ENCODE data around the gene PLIN4. TPM values are rescaled to one million over a fixed set of nuclear protein-coding genes. Genes with fewer than 3 reads are reported as not detected.
A peak's percentile ranks its signal among the peaks of the same experiment; 100 is the strongest.

PLIN4 gene
- total and polyA plus RNA-seq, 9 of the 15 experiments (the other 6 are each of a cell fraction or from before 2014, with no cell fraction given), result 0.04 to 0.16 (median 0.07) TPM; not detected in 3

DNA sequence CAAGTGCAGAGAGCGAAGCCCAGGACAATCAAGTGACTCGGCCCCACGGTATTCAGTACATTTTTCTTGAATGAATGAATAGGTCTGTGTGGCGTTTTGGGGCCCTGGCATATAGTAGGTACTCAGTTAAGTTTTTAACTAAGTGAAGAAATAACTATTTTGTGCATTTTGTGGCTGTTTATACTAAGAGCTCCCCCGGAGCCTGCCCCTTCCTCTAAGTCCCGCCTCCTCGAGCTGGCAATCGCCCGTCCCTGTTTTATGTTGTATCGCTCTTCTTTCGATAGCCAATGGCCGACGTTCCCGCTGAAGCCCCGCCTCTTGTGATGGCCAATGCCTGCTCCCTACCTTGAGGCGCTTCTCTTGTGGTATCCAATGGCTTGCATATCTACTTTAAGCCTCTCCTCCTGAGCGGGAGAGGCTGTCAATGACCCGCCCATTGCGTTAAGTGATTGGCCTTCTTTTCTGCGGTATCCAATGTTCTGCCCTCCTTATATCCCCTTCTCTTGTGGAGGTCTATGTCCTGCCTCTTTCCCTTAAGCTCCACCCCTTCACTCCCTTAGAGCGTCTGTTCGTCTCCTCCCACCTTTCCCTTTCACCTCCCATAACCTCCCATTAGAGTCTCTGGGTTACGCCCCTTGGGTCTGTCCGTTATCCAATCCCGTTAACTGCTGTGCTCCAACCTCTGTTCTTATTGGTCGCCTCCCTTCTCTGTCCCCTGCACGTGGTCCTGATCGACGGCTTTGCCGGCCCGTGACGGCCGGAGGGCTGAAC is 46.7 kb downstream of the PLIN4 start (continued):
- TF ChIP-seq ZMIZ1 (IDR thresholded peaks at IDR 0.05; ENCODE audit: low read depth in 2 of 2, low read length in 2 of 2), result no peak
- peak; percentile 61; the same call in 1 of the 2 replicates for TF ChIP-seq PML (IDR thresholded peaks at IDR 0.05; ENCODE audit: low read length)
- TF ChIP-seq SAFB2 (IDR thresholded peaks at IDR 0.05; ENCODE audit: borderline replicate concordance, low read depth, low read length, severe bottlenecking), result no peak
- no peak for TF ChIP-seq MCM3 (IDR thresholded peaks at IDR 0.05)
- no peak for TF ChIP-seq MAFK (IDR thresholded peaks at IDR 0.05; ENCODE audit: low read length)
- peak; percentile 77 for TF ChIP-seq RBM25 (IDR thresholded peaks at IDR 0.05; ENCODE audit: low read depth, low read length, severe bottlenecking)
- no peak for TF ChIP-seq TAF15 (IDR thresholded peaks at IDR 0.05; ENCODE audit: low read depth, low read length)
- no peak; the same call in none of the 2 replicates for TF ChIP-seq NFRKB (IDR thresholded peaks at IDR 0.05; ENCODE audit: low read depth)
- no peak for TF ChIP-seq ZNF584 (CRISPR knock-in tag; IDR thresholded peaks at IDR 0.05; ENCODE audit: low read depth)
- TF ChIP-seq, protein P1, sequence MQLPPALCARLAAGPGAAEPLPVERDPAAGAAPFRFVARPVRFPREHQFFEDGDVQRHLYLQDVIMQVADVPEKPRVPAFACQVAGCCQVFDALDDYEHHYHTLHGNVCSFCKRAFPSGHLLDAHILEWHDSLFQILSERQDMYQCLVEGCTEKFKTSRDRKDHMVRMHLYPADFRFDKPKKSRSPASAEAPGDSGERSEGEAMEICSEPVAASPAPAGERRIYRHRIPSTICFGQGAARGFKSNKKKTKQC (CRISPR knock-in tag; IDR thresholded peaks at IDR 0.05), result no peak
- no peak for TF ChIP-seq ETS2 (tag; IDR thresholded peaks at IDR 0.05; ENCODE audit: borderline replicate concordance, poor library complexity, severe bottlenecking)
- no peak for TF ChIP-seq MTF1 (CRISPR knock-in tag; IDR thresholded peaks at IDR 0.05; ENCODE audit: borderline replicate concordance)
- TF ChIP-seq ZNF586 (CRISPR knock-in tag; conservative IDR thresholded peaks at IDR 0.05), result no peak; the same call in 1 of the 2 replicates
- no peak for TF ChIP-seq ZNF512 (tag; IDR thresholded peaks at IDR 0.05)
- TF ChIP-seq DPF2 (IDR thresholded peaks at IDR 0.05), result no peak; the same call in 1 of the 2 replicates
- TF ChIP-seq NR2F6 (CRISPR knock-in tag; IDR thresholded peaks at IDR 0.05), result no peak
- TF ChIP-seq CHAMP1 (IDR thresholded peaks at IDR 0.05), result no peak
- TF ChIP-seq, protein P2, sequence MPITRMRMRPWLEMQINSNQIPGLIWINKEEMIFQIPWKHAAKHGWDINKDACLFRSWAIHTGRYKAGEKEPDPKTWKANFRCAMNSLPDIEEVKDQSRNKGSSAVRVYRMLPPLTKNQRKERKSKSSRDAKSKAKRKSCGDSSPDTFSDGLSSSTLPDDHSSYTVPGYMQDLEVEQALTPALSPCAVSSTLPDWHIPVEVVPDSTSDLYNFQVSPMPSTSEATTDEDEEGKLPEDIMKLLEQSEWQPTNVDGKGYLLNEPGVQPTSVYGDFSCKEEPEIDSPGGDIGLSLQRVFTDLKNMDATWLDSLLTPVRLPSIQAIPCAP (CRISPR knock-in tag; IDR thresholded peaks at IDR 0.05; ENCODE audit: borderline replicate concordance), result no peak
- no peak for TF ChIP-seq HOXB6 (CRISPR knock-in tag; IDR thresholded peaks at IDR 0.05; ENCODE audit: borderline replicate concordance)

All from K562 (cell line).